ENCODE measurements around the gene VEGFD. TPM values are rescaled to one million over a fixed set of nuclear protein-coding genes. Genes with fewer than 3 reads are reported as not detected.

VEGFD gene
- total and polyA plus RNA-seq, 7 donors, result 1.2 to 8.4 (median 6.9) TPM

DNA sequence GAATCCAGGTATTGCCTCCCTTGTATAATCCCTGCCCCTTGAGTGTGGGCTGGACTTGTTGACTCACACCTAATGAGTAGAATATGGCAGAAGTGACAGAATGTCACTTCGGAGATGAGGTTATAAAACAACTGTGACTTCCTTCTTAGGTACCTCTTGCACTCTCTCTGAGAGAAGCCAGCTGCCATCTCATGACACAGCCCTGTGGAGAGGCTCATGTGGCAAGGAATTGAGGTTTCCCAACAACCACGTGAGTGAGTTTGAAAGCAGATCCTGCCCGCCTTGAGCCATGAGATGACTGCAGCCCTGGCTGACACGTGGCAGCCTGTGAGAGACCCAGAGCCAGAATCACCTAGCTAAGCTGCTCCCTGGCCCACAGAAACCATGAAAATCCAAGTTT lies 82.3 kb downstream of the VEGFD start:
- Histone ChIP-seq H3K36me3 (ENCODE audit: insufficient read depth in 1 of 2, low read depth in 1 of 2) (peaks cover 0 to 6% of the 10 kb centered on the region in 2 donors), H3K4me1 (peaks cover 15% of the 10 kb centered on the region), H3K27me3 (ENCODE audit: insufficient read depth in 3 of 3, low read length in 2 of 3) (peaks cover 0 to 4% (median 0%) of the 10 kb centered on the region in 3 donors), H3K9me3 (no peaks in the 10 kb centered on the region), H3K4me3 (no peak overlapping the region), H3K27ac (peak overlapping the region; percentile 87)
- intact Hi-C loops (cut with DNase I), result no loop called here
- WGBS, 3 donors, result 16 to 30% (median 28%) methylated on average over 4 of the region's 4 CpGs
- ATAC-seq, result peak; percentile 91 to 96 (median 92)
- DNase-seq, result peak; percentile 63 to 82
- no peak for TF ChIP-seq CTCF (IDR thresholded peaks at IDR 0.05)

DNA sequence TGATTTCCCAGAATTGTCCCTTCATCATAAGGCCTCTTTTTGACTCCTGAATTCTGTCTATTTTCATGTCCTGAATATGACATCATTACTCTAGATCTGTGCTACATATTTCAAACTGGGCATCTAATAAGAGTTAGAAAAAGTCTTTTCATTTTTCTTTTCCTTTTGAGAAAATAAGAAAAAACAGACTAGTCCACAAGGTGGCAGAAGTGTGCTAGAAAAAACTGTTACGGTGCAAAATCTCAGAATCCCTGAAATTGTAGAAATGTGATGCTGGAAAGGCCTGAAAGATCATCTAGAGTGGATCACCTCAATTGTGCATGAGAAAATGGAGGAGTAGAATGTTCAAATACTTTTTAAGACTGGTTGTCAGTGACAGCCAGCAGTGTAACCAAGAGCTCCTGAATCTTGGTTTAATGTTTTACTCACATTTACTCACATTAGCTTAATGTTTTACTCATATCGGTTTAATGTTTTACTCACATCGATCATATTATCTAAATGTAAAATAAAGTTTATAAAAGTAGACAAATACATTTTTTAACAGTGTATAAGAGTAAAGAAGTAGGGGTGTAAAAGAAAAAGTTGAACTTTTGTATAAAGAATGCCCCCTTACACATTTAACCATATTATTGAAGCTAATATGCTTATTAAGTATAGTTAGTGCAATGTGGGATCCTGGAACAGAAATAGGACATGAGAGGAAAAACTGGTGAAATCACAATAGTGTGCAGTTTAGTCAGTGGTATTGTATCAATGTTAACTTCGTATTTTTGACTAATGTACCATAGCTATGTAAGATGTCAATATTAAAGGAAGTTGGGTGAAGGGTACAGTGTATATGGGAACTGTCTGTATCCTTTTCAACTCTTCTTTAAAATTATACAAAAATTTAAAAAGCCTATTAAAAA lies 84.0 kb downstream of the VEGFD start:
- intact Hi-C loops (cut with DNase I), result no loop called here
- Histone ChIP-seq H3K4me3 (no peak overlapping the region), H3K27ac (peak overlapping the region; percentile 87)

GRCh38 chrX:15298780-15299179 lies 85.4 kb downstream of the VEGFD start:
- no peak for TF ChIP-seq CTCF (IDR thresholded peaks at IDR 0.05)
- H3K36me3 ChIP-seq (ENCODE audit: insufficient read depth in 1 of 2, low read depth in 1 of 2), result peaks cover 0 to 18% of the 10 kb centered on the region in 2 donors
- no peaks in the 10 kb centered on the region for H3K9me3 ChIP-seq
- peaks cover 0 to 4% (median 0%) of the 10 kb centered on the region in 3 donors for H3K27me3 ChIP-seq (ENCODE audit: insufficient read depth in 3 of 3, low read length in 2 of 3)
- no peak for DNase-seq
- ATAC-seq, result peak in 3 of 4 donors; percentile 31 to 43 (median 42)
- no peak overlapping the region for H3K4me3 ChIP-seq
- H3K4me1 ChIP-seq, result peaks cover 15% of the 10 kb centered on the region
- H3K27ac ChIP-seq, result peak overlapping the region; percentile 87
- 54 to 63% (median 62%) methylated on average over 3 of the region's 3 CpGs for WGBS, 3 donors
- intact Hi-C loops (cut with DNase I), result no loop called here

More for the DNA sequence above, 84.0 kb downstream of the VEGFD start:
- peaks cover 15% of the 10 kb centered on the region for H3K4me1 ChIP-seq
- peaks cover 0 to 4% (median 0%) of the 10 kb centered on the region in 3 donors for H3K27me3 ChIP-seq (ENCODE audit: insufficient read depth in 3 of 3, low read length in 2 of 3)
- peaks cover 0 to 10% of the 10 kb centered on the region in 2 donors for H3K36me3 ChIP-seq (ENCODE audit: insufficient read depth in 1 of 2, low read depth in 1 of 2)
- DNase-seq (no peak), ATAC-seq (no peak)
- no peaks in the 10 kb centered on the region for H3K9me3 ChIP-seq
- 51 to 67% (median 59%) methylated on average over 4 of the region's 4 CpGs for WGBS, 3 donors
- TF ChIP-seq CTCF (IDR thresholded peaks at IDR 0.05), result peak; percentile 51

DNA sequence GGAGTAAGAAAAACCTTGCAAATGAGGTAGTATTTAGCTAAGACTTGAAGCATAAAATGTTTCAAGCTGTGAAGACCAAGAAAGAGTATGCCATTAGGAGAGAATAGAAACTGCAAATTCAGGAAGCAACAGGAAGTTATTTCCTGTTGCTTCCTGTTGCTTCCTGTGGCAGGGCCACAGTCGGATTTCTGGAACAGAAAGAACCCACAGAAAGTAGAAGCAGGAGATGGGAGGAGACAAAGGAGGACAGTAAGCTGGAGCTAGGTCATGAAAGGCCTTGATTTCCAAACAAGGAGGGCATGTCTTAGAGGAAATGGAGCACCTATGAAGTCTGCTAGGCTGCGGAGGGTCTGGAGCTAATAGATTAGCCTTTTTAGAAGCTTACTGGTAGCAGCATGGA lies 86.0 kb downstream of the VEGFD start:
- no peak for ATAC-seq
- Histone ChIP-seq H3K36me3 (ENCODE audit: insufficient read depth in 1 of 2, low read depth in 1 of 2) (peaks cover 0 to 18% of the 10 kb centered on the region in 2 donors), H3K4me1 (peaks cover 15% of the 10 kb centered on the region), H3K9me3 (no peaks in the 10 kb centered on the region), H3K27ac (peak overlapping the region; percentile 87), H3K27me3 (ENCODE audit: insufficient read depth in 3 of 3, low read length in 2 of 3) (peaks cover 0 to 4% (median 0%) of the 10 kb centered on the region in 3 donors), H3K4me3 (no peak overlapping the region)
- intact Hi-C loops (cut with DNase I), result no loop called here
- 43 to 60% (median 46%) methylated on average over 2 of the region's 2 CpGs for WGBS, 3 donors
- no peak for DNase-seq
- TF ChIP-seq CTCF (IDR thresholded peaks at IDR 0.05), result no peak

Other genes starting within 250 kb of the VEGFD start
- gene ASB9, start 114.3 kb downstream of the VEGFD start, total RNA-seq, result 1 to 10 TPM in 1 of 4 donors, under 1 TPM in 2, not detected in 1; 0.46 to 1.3 (median 0.71) TPM
- gene ASB9, start 114.3 kb downstream of the VEGFD start, polyA plus RNA-seq, result under 1 TPM; 0.12 to 0.69 (median 0.51) TPM
- 10 to 100 TPM; 26.9 to 53.4 (median 47.6) TPM for gene ASB11, start 68.8 kb downstream of the VEGFD start, total RNA-seq
- 10 to 100 TPM in 1 of 3 donors, 1 to 10 TPM in 2; 1.5 to 10.4 (median 6.5) TPM for gene ASB11, start 68.8 kb downstream of the VEGFD start, polyA plus RNA-seq
- 1 to 10 TPM; 2.6 to 5.8 (median 3.6) TPM for gene PIGA, start 48.9 kb downstream of the VEGFD start, total RNA-seq
- gene PIGA, start 48.9 kb downstream of the VEGFD start, polyA plus RNA-seq, result 1 to 10 TPM; 1.9 to 3.3 (median 2.7) TPM
- 10 to 100 TPM in 2 of 4 donors, 1 to 10 TPM in 2; 9.6 to 14.9 (median 12.3) TPM for gene PIR, start 108.9 kb upstream of the VEGFD start, total RNA-seq
- 10 to 100 TPM; 11.0 to 25.1 (median 14.3) TPM for gene PIR, start 108.9 kb upstream of the VEGFD start, polyA plus RNA-seq
- 1 to 10 TPM in 1 of 4 donors, under 1 TPM in 3; 0.47 to 1.2 (median 0.65) TPM for gene BMX, start 116.4 kb upstream of the VEGFD start, total RNA-seq
- gene BMX, start 116.4 kb upstream of the VEGFD start, polyA plus RNA-seq, result under 1 TPM; 0.39 to 0.91 (median 0.56) TPM
- gene ACE2, start 216.5 kb upstream of the VEGFD start, total RNA-seq, result under 1 TPM; 0.19 to 0.74 (median 0.42) TPM
- gene ACE2, start 216.5 kb upstream of the VEGFD start, polyA plus RNA-seq, result 10 to 100 TPM in 1 of 3 donors, 1 to 10 TPM in 1, under 1 TPM in 1; 0.42 to 13.5 (median 1.1) TPM

Measured in psoas muscle (tissue), 8 donors.